Common myeloid progenitor, CD34-positive (primary cell): ENCODE measurements around the gene RNF111. TPM values are rescaled to one million over a fixed set of nuclear protein-coding genes. Genes with fewer than 3 reads are reported as not detected.

Experiments used
- CTCF ChIA-PET: fragments of 350-600 bp; sonication (Branson Sonifier 250); formaldehyde crosslinking; loops from one replicate; lab custom pipeline; 2021; ENCODE audit warnings: antibody characterized with exemption; lab: Charles Lee
- POLR2A ChIA-PET: fragments of 350-600 bp; sonication (Branson Sonifier 250); formaldehyde crosslinking; loops from one replicate; lab custom pipeline; 2021; ENCODE audit warnings: antibody characterized with exemption; lab: Charles Lee
- DNase-seq, 3 donors: peaks; one replicate each; pipeline versions ENCODE4 v3.0.0 to v3.0.0-alpha.2; 2013
- H3K27ac ChIP-seq, 2 experiments: 1 replicate in 1 of 2; 2 replicates in 1 of 2; pipeline ENCODE4 v1.7.0; 2013; ENCODE audit warnings: inconsistent platforms in 2 of 2, low read length in 2 of 2, mild to moderate bottlenecking in 2 of 2, low read depth in 1 of 2, moderate library complexity in 1 of 2; ENCODE audit not compliant: severe bottlenecking in 2 of 2, insufficient read depth in 1 of 2, poor library complexity in 1 of 2
- H3K27me3 ChIP-seq, 5 experiments: replicated peaks in 2 of 5; 1 replicate in 3 of 5; 2 replicates in 2 of 5; pipeline versions ENCODE4 v1.6.1 to v1.7.0; 2013; ENCODE audit warnings: low read length in 4 of 5, mild to moderate bottlenecking in 2 of 5, moderate library complexity in 2 of 5, inconsistent platforms in 1 of 5; ENCODE audit not compliant: insufficient read depth in 5 of 5, control insufficient read depth in 4 of 5
- H3K36me3 ChIP-seq, 4 experiments: 1 replicate in 2 of 4; 2 replicates in 2 of 4; pipeline versions ENCODE4 v1.6.1 to v1.7.0; 2013; ENCODE audit warnings: low read length in 3 of 4, control low read depth in 1 of 4, mild to moderate bottlenecking in 1 of 4; ENCODE audit not compliant: control insufficient read depth in 4 of 4, insufficient read depth in 4 of 4
- H3K4me1 ChIP-seq, 4 experiments: 1 replicate in 3 of 4; 2 replicates in 1 of 4; pipeline versions ENCODE4 v1.6.1 to v1.7.1; 2013; ENCODE audit warnings: low read length in 3 of 4, mild to moderate bottlenecking in 3 of 4, control low read depth in 1 of 4, inconsistent platforms in 1 of 4, moderate library complexity in 1 of 4; ENCODE audit not compliant: control insufficient read depth in 4 of 4, insufficient read depth in 4 of 4; ENCODE audit errors: control extremely low read depth in 1 of 4
- H3K4me3 ChIP-seq, 7 experiments: 1 replicate in 4 of 7; 2 replicates in 3 of 7; pipeline versions ENCODE4 v1.5.1 to v1.7.0; 2013; ENCODE audit warnings: mild to moderate bottlenecking in 7 of 7, low read length in 6 of 7, moderate library complexity in 6 of 7, inconsistent platforms in 2 of 7, low read depth in 2 of 7, control low read depth in 1 of 7; ENCODE audit not compliant: insufficient read depth in 4 of 7, control insufficient read depth in 1 of 7; ENCODE audit errors: extremely low read depth in 1 of 7
- H3K9me3 ChIP-seq, 5 experiments: 1 replicate in 4 of 5; 2 replicates in 1 of 5; pipeline versions ENCODE4 v1.6.1 to v1.7.1; 2013; ENCODE audit warnings: low read length in 4 of 5, mild to moderate bottlenecking in 2 of 5, inconsistent platforms in 1 of 5, low read depth in 1 of 5, moderate library complexity in 1 of 5; ENCODE audit not compliant: control insufficient read depth in 4 of 5, insufficient read depth in 2 of 5; ENCODE audit errors: control extremely low read depth in 1 of 5
- WGBS: methylation state at CpG from one replicate; pipeline ENCODE4 v1.1.5; 2013; ENCODE audit not compliant: insufficient coverage; 5-methylcytosine and 5-hydroxymethylcytosine counted together
- polyA plus RNA-seq: library from polyadenylated mRNA; unstranded; fragments of 120-200 nt; gene quantifications from one replicate; pipeline ENCODE4 v1.2.1, GENCODE V29; 2013

RNF111 gene
- 25.6 TPM for polyA plus RNA-seq

DNA sequence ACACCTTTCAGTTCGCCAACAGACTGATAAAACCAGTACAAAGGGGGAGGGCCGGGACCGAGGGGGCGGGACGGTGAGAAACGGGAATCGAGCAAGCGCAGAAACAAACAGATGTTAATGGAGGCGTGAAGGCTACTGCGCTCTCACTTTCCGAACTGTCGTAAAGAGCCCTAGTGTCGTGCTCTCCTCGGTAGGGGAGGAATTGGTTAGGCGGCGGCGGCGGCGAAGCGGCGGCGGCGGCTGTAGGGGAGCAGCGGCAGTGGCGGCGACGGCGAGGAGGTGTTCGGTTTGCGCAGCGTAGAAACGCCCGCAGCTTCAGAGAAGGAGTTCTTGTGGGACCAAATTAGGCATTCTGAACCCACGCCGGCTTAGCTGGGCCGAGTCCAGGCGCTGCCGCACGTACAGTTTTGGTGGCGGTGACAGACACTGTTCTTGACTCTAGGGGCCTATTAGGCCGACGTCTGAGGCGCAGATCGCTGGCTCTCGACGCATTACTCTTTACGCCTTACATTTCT, at the start of gene RNF111:
RNF111 (plus strand) TSS at position 173 of the 515 bp plus-strand sequence. CDS start 43,160 bp downstream, outside the sequence.
- Histone ChIP-seq H3K27me3 (no peaks in the 10 kb centered on the region), H3K4me1 (peaks cover 3 to 22% (median 16%) of the 10 kb centered on the region in 4 experiments), H3K27ac (peak within 1 kb of the TSS; percentile 86 to 90), H3K36me3 (peaks cover 4 to 13% (median 7%) of the 10 kb centered on the region in 4 experiments), H3K4me3 (peak within 1 kb of the TSS; percentile 91 to 100 (median 97)), H3K9me3 (no peaks in the 10 kb centered on the region)
- ChIA-PET CTCF (interaction anchor here (0.9 to 1.4 kb wide), 4 partner anchors 12 to 36 kb away, joined by 3 read pairs; no protein-coding TSS in a partner anchor), POLR2A (interaction anchor here (1.0 kb wide), 1 partner anchor 12 kb away, joined by 5 read pairs; no protein-coding TSS in a partner anchor)
- DNase-seq: peak; percentile 97 to 98 (median 97)
- 0% methylated on average over 38 of the region's 47 CpGs for WGBS

DNA sequence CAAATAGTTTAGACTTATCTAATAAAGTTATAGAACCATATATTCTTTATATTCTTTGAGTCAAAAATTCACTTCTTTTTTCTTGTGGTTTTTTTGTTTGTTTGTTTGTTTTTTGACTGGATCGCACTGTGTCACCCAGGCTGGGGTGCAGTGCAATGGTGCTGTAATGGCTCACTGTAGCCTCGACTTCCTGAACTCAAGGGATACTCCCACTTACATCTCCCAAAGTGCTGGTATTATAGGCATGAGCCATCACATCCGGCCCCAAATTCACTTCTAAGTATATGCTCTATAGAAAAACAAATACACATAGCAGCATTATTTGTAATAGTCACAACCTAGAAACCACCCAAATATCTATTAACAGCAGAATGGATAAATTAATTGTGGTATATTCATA, 40.3 kb upstream of the RNF111 start:
- Histone ChIP-seq H3K36me3 (no peaks in the 10 kb centered on the region), H3K9me3 (no peaks in the 10 kb centered on the region), H3K4me1 (peaks cover 0 to under 1% (median 0%) of the 10 kb centered on the region in 4 experiments), H3K4me3 (no peak overlapping the region), H3K27me3 (no peaks in the 10 kb centered on the region), H3K27ac (no peak overlapping the region)
- 83% methylated on average over 1 of the region's 3 CpGs for WGBS
- DNase-seq: no peak
- ChIA-PET POLR2A (no interaction called here), CTCF (interaction anchor here (1.5 kb wide), 1 partner anchor 10 kb away, joined by 4 read pairs; no protein-coding TSS in a partner anchor)

DNA sequence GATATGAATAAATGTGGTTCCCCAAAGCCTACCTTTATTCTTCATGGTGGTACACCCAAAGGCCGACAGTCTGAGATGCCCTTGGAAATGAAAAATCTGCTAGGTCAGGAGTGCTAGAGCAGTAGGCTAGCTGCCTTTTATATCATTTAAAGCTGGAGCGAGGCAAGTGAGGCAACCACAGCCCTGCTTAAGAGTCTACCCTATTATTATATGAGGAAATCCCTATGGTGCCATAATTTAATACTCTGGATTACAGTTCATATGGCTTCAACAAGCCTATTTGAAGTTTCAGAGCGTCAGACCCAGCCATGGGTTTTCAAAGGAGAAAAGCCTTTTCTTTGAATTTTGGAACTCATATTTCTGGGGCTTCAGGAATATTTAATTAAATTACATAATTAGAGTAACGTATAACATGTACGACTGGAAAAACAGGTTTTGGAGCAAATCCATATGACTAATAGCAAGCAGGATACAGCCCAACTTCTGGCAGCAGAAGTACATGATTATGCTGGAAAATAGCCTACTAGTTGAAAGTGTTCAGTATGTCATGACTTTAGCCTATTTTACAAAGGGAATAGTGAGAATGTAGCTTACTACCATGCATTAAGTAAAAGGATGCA, 36.0 kb upstream of the RNF111 start:
- DNase-seq: no peak
- ChIA-PET POLR2A (no interaction called here), CTCF (interaction anchor here (1.1 to 1.6 kb wide), 2 partner anchors 8 to 17 kb away, joined by 3 read pairs; no protein-coding TSS in a partner anchor)
- peaks cover 0 to 8% (median 6%) of the 10 kb centered on the region in 4 experiments for H3K4me1 ChIP-seq
- no peaks in the 10 kb centered on the region for H3K27me3 ChIP-seq
- H3K27ac ChIP-seq: no peak overlapping the region
- H3K36me3 ChIP-seq: no peaks in the 10 kb centered on the region
- WGBS: 100% methylated on average over 2 of the region's 5 CpGs
- H3K4me3 ChIP-seq: no peak overlapping the region
- H3K9me3 ChIP-seq: no peaks in the 10 kb centered on the region

GRCh38 chr15:58952751-58953150, 34.7 kb upstream of the RNF111 start:
- ChIA-PET CTCF (interaction anchor here (1.0 to 1.6 kb wide), 3 partner anchors 11 to 17 kb away, joined by 3 read pairs; no protein-coding TSS in a partner anchor), POLR2A (no interaction called here)
- Histone ChIP-seq H3K4me3 (no peak overlapping the region), H3K9me3 (no peaks in the 10 kb centered on the region), H3K4me1 (peaks cover 0 to 10% (median 7%) of the 10 kb centered on the region in 4 experiments), H3K27me3 (no peaks in the 10 kb centered on the region), H3K36me3 (no peaks in the 10 kb centered on the region), H3K27ac (no peak overlapping the region)
- DNase-seq: peak in 2 of 3 donors; percentile 47 to 55

DNA sequence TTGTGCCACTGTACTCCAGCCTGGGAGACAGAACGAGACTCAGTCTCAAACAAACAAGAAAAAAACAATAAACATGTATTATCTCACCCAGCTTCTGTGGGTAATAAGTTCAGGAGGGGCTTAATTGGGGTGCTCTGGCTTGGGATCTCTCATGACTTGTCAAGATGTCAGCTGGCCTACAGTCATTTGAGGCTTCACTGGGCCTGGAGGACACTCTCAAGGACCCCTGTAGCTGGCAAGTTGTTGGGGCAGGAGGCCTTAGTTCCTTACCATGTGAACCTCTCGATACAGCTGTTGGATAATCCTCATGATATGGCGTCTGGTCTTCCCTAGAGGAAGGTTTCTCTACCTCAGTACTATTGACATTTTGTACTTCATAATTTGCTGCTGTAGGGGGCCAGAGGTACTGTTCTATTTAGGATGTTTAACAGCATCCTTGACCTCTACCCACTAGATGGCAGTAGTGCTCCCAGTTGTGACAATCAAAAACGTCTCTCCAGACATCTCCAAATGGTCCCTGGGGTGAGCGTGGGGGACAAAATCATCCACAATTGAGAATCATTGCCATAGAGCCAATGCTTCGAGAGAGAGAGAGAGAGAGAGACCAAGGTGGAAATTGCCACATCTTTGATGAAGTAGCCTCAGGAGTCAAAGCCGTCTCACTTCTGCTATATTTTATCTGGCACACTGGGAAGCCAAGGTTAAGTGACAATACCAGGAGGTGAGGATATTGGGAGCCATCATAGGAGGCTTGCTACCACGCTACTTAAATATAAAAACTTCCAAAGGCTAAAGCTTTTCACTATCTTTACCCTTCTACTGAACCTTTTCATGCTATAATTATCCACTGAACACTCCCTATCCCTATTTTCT, 30.1 kb upstream of the RNF111 start:
- H3K4me1 ChIP-seq: peaks cover 0 to 10% (median 5%) of the 10 kb centered on the region in 4 experiments
- POLR2A ChIA-PET: interaction anchor here (0.6 kb wide), 1 partner anchor 15 kb away, joined by 3 read pairs; no protein-coding TSS in a partner anchor
- CTCF ChIA-PET: interaction anchor here (0.5 to 2.2 kb wide), 14 partner anchors 9 to 573 kb away, joined by 3 to 11 read pairs (median 4); no protein-coding TSS in a partner anchor

DNA sequence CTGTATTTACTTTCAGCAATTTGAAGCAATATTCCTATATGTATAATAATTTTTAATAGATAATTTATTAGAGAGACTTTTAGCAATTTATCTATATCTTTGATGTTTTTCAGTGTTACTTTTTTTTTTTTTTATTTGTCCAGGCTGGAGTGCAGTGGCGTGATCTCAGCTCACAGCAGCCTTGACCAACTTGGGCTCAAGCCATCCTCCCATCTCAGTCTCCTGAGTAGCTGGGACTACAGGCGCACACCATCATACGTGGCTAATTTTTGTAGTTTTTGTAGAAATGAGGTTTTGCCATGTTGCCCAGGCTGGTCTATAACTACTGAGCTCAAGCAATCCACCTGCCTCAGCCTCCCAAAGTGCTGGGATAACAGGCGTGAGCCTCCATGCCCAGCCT, 28.7 kb upstream of the RNF111 start:
- 100% methylated on average over 1 of the region's 4 CpGs for WGBS
- ChIA-PET POLR2A (interaction anchor here (0.6 kb wide), 1 partner anchor 164 kb away, joined by 6 read pairs; no protein-coding TSS in a partner anchor), CTCF (interaction anchor here (1.1 to 2.1 kb wide), 7 partner anchors 9 to 570 kb away, joined by 3 to 4 read pairs (median 4); no protein-coding TSS in a partner anchor)

More for the DNA sequence above, 30.1 kb upstream of the RNF111 start:
- no peaks in the 10 kb centered on the region for H3K27me3 ChIP-seq
- H3K27ac ChIP-seq: no peak overlapping the region
- H3K4me3 ChIP-seq: no peak overlapping the region
- H3K9me3 ChIP-seq: no peaks in the 10 kb centered on the region
- WGBS: 0% methylated on average over 2 of the region's 8 CpGs
- H3K36me3 ChIP-seq: no peaks in the 10 kb centered on the region
- DNase-seq: peak; percentile 83 to 89 (median 84)

More for the DNA sequence above, 28.7 kb upstream of the RNF111 start:
- Histone ChIP-seq H3K4me1 (peaks cover 0 to 3% (median 1%) of the 10 kb centered on the region in 4 experiments), H3K9me3 (no peaks in the 10 kb centered on the region), H3K4me3 (no peak overlapping the region), H3K27ac (no peak overlapping the region), H3K27me3 (no peaks in the 10 kb centered on the region), H3K36me3 (no peaks in the 10 kb centered on the region)
- DNase-seq: no peak
